ENCODE results near the gene TANGO2.

Gene TANGO2

GRCh38 chr22:20089977-20090729, 69.2 kb downstream of the TANGO2 start:
- DNase-seq: no peak

GRCh38 chr22:20090730-20091240, 69.9 kb downstream of the TANGO2 start:
- no peak for DNase-seq

DNA sequence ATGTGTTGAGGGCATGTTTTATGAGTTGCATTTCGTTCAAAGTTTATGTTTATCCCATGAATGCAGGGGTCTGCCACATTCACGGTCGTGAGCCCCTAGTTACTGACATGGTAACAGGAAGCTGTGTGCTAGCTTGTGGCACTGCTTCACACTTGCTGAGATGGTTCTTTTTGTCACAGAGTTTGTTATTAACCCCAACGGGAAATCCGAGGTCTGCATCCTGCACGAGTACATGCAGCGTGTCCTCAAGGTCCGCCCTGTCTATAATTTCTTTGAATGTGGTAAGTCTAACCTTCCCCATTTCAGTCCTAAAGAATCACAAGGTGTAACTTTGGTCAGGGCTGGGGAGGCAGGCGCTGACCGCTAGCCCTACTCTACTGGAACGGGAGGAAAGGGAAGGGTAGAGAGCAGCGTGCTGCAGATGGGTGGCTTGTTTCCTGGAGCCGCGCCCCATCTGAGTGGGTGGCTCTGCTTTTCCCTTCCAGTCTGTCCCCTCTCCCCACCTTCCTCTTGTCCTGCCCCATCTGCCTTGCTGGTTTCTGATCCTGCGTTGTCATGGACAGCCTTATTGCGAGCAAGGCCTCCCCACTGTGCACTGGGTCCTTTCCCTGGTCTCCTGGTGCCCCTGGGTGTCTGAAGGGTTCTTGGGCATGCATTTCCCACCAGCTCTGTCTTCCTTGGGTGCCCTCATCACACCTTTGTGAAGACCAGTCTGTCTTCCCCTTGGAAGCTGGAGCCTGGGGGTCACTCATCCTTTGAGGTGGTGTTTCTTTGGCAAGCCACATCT, 71.0 kb downstream of the TANGO2 start:
- DNase-seq: no peak

DNA sequence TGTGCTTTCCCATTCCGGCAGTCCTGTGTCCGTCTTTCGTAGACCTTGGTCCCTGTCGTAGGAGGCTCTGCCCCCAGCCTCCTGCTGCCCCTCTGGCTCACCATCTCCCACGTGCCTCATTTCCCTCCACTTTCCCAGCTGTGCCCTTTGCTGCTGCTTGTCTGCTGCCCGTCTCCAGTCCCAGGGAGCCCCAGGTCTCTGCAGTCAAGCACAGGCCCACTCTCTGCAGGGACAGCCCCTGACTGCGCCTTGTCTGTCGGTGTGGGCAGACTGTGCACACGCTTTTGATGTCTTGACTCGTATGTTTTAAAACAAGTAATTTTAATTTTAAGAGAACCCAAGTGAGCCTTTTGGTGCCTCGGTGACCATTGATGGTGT, 71.6 kb downstream of the TANGO2 start:
- DNase-seq: no peak

- DNase-seq: no peak
These were observed 72.7 kb downstream of the TANGO2 start for GRCh38 chr22:20093418-20094196.

DNA sequence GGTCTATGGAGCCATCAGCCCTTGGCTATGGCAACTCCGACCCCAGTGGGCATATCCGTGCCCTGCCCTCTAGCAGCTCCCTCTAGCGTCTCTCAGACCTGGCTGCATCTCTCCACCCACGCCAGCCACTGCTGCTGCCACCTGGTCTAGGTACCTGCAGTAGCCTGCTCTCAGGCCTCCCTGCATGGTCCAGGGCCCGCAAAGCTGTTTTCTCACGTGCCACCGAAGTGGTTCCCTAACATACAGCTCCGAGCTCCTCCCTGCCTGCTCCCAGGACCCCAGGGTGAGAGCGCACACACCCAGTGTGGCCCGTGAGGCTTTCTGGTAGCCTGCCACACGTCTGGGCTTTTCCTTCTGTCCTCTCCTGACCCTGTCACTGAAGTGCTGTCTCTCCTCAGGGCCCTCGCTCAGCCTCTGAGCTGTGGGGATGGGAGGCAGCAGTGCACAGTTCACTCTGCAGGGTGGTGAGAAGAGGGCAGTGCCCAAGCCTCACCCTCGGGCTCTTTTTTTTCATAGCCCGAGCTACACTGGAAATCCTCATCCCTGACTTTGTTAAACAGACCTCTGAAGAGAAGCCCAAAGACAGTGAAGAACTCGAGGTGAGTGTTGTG, 73.4 kb downstream of the TANGO2 start:
- no peak for DNase-seq

GRCh38 chr22:20095521-20095920, 74.6 kb downstream of the TANGO2 start:
- no peak for DNase-seq

DNA sequence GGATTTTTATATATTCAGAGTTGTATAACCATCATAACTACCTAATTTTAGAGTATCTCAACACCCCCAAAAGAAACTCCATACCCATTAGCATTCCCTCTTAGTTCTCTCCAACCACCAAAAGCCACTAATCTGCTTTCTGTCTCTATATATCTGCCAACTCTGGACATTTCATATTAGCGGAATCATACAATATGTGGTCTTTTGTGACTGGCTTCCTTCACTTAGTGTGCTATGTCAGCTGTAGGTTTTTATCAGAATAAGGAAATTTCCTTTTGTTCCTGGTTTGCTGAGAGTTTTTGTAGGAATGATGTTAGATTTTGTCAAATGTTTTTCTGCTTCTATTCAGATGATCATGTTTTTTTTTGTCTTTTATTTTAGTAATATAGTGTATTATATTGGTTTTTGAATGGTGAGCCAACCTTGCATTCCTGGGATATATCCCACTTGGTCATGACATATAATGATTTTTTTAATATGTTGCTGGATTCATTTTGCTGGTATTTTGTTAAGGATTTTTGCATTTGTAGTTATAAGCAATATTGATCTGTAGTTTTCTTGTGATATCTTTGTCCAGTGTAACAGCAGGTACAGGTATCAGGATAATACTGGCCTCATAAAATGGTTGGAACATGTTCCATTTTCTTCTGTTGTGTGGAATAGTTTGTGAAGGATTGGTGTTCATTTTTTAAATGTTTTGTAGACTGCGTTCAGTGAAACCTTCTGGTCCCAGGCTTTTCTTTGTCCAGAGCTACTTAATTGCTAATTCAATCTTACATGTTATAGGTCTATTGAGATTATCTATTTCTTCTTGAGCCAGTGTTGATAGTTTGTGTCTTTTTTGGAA, 75.9 kb downstream of the TANGO2 start:
- no peak for DNase-seq

DNA sequence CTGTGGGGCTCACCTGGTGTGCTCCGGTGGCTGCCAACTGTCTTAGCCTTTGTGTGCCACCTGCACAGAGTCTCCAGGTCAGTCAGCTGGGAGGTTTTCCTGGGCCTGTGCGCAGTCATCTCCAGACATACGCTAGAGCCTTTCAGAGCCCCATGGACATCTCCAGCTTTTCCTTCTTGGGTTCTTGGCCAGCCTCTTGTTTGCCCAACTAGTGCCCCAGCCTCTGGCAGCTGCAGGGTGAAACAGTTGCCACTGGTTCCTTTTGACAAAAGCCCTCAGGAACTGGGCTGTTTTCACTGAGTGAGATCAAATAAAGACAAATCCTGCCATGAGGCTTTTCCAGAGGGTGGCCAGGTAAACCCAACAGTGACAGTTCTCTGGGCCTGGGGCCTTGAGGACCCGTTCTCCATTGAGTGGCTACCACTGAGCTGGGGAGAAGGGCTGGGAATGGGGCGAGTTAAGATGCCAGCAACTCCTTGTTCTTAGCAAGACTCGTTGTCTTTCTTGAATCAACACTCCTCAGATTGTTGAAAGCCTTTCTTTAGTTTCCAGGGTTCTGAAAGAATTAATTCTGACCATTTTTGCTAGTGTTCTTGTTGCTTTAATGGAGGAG, 78.3 kb downstream of the TANGO2 start:
- DNase-seq: no peak

GRCh38 chr22:20101638-20102037, 80.7 kb downstream of the TANGO2 start:
- no peak for DNase-seq

GRCh38 chr22:20102203-20102780, 81.4 kb downstream of the TANGO2 start:
- DNase-seq: no peak

GRCh38 chr22:20105456-20106204, 84.7 kb downstream of the TANGO2 start:
- DNase-seq: no peak

- DNase-seq: no peak
These were observed 85.4 kb downstream of the TANGO2 start for GRCh38 chr22:20106205-20106848.

DNA sequence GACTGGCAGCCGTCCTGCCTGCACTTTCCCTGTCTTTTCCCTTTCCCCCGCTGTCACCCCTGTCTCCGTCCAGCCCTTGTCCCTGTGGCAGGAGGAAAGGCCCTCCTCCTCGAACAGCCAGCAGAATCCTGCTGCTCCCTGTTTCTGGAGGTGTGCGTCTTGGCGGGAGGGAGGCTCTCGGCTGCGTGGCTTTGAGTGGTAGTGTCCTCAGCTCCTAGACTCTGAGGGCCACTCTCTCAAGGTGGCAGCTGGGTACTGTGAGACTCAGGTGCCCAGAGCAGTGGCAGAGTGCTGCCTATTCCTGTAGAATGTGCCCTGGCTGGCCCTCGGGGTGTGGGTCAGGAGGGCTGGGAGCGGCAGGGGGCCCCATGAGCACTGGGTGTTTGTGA, 85.9 kb downstream of the TANGO2 start:
- DNase-seq: no peak

DNA sequence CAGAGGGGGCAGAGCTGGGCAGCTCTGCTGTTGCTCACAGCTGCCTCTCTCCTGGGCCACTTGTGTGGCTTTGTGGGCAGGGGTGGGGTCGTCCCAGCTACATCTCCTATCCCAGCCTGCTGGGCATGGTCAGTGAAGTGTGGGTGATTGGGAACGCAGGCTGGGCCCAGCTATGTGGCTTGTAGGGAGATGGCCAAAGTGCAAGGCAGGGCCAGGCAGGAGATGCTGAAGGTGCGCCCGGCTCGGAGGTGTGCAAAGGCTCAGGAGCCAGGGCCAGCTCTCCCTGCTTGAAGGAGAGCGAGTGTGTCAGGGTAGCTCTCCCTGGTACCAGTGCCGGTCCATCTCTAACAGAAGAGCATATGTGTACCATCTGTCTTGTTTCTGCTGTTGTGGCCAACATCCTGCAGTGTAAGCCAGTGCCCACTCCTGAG, 86.6 kb downstream of the TANGO2 start:
- no peak for DNase-seq

DNA sequence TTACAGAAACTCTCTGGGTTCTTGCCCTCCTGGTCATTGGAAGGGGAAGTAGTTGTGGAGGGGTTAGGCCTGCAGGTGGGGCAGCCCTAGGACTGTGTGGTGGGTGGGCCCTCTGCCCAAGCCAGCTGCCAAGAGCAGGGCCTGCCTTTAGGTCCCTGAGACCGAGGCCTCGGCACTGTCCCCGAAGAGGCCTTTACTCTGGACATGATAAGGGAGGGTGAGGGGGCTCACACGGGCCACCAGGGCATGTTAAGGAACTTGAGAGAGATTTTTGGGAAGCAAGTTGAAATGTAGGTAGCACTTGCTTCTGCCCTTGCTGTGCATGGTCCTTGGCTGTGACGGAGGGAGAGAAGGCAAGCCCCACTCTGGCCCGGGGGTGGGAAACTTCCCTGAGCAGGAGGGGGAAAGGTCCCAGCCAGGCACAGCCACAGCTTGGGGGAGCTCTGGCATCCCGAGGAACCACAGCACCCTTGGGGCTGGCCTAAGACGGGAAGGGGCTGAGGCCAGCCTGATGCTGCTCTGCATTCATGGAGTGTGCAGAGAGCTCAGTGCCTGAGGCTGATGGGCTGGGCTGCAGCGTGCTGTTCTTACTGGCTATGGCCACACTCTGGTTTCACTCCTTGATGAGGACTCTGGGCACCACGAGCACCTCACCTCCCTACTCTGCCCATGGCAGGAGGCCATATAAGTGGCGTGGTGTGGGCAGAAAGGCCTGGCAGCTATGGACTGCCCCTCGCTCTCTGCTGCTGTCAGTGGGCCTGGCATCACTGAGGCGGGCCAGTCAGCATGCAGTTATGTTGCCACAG, 87.2 kb downstream of the TANGO2 start:
- no peak for DNase-seq

GRCh38 chr22:20108757-20109230, 87.9 kb downstream of the TANGO2 start:
- DNase-seq: no peak
